Measurements from ENCODE around the gene MAD1L1.

DNA sequence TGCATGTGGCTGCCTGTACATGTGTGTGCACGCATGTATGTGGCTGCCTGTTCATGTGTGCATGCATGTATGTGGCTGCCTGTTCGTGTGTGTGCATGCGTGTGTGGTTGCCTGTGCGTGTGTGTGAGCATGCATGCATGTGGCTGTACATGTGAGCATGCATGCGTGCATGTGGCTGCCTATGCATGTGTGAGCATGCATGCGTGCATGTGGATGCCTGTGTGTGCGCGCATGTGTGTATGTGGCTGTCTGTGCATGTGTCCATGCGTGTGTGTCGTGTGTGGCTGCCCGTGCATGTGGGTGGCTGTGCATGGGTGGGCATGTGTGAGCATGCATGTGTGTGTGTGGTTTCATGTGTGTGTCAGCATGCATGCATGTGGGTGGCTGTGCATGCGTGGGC, 344.3 kb downstream of the MAD1L1 start:
- TF ChIP-seq, protein P1, sequence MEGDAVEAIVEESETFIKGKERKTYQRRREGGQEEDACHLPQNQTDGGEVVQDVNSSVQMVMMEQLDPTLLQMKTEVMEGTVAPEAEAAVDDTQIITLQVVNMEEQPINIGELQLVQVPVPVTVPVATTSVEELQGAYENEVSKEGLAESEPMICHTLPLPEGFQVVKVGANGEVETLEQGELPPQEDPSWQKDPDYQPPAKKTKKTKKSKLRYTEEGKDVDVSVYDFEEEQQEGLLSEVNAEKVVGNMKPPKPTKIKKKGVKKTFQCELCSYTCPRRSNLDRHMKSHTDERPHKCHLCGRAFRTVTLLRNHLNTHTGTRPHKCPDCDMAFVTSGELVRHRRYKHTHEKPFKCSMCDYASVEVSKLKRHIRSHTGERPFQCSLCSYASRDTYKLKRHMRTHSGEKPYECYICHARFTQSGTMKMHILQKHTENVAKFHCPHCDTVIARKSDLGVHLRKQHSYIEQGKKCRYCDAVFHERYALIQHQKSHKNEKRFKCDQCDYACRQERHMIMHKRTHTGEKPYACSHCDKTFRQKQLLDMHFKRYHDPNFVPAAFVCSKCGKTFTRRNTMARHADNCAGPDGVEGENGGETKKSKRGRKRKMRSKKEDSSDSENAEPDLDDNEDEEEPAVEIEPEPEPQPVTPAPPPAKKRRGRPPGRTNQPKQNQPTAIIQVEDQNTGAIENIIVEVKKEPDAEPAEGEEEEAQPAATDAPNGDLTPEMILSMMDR (IDR thresholded peaks at IDR 0.05; ENCODE audit: borderline replicate concordance, extremely low read depth, low read length, poor library complexity, severe bottlenecking), result no peak
- TF ChIP-seq EZH2 (IDR thresholded peaks at IDR 0.05; ENCODE audit: borderline replicate concordance, low read depth, low read length, severe bottlenecking), result no peak

Measured in DND-41 (cell line).